ENCODE measurements around the gene KCNMA1. TPM values are rescaled to one million over a fixed set of nuclear protein-coding genes. Genes with fewer than 3 reads are reported as not detected.

KCNMA1 gene
- total RNA-seq, 1 experiment from 2014 or later: 0.70 TPM

- ChIA-PET CTCF (interaction anchor here (1.0 kb wide), 1 partner anchor 33 kb away, joined by 4 read pairs; no protein-coding TSS in a partner anchor), POLR2A (ENCODE audit: unreplicated experiment) (interaction anchor here (0.9 kb wide), 1 partner anchor 9 kb away, joined by 11 read pairs; no protein-coding TSS in a partner anchor)
- no peak overlapping the region for H2AFZ ChIP-seq
- 0 out of 2 replicates have a peak, but pooled peaks cover 8% of the 10 kb centered on the region for H3K4me1 ChIP-seq (replicated peaks; ENCODE audit: insufficient read depth)
- H3K27me3 ChIP-seq (ENCODE audit: insufficient read depth, low read depth): no peaks in the 10 kb centered on the region
- H3K79me2 ChIP-seq (ENCODE audit: low read depth): no peaks in the 10 kb centered on the region
- no peak overlapping the region for H3K27ac ChIP-seq
- no peaks in the 10 kb centered on the region for H3K9me2 ChIP-seq (ENCODE audit: insufficient read depth)
- no peaks in the 10 kb centered on the region for H3K9me3 ChIP-seq (ENCODE audit: insufficient read depth, low read depth)
- no peak for DNase-seq
- no peak overlapping the region for H3K4me3 ChIP-seq
- TF ChIP-seq EZH2 (IDR thresholded peaks at IDR 0.05; ENCODE audit: low read depth) (no peak), CTCF (conservative IDR thresholded peaks at IDR 0.05) (no peak)
- H3F3A ChIP-seq (ENCODE audit: insufficient read depth, low read depth): no peaks in the 10 kb centered on the region
- H4K20me1 ChIP-seq (ENCODE audit: insufficient read depth): no peaks in the 10 kb centered on the region
- BruUV-seq (replicated peaks): no TSS peak
- no peak overlapping the region for H3K4me2 ChIP-seq
- intact Hi-C loops (cut with micrococcal nuclease; ENCODE audit: unreplicated experiment): no loop called here
- no peaks in the 10 kb centered on the region for H3K36me3 ChIP-seq (ENCODE audit: low read depth)
These were observed 151.8 kb downstream of the KCNMA1 start for GRCh38 chr10:77485847-77486246.

- DNase-seq: no peak
- H3F3A ChIP-seq (ENCODE audit: insufficient read depth, low read depth): peaks cover 18% of the 10 kb centered on the region; the same call in 1 of the 2 replicates
- TF ChIP-seq EZH2 (IDR thresholded peaks at IDR 0.05; ENCODE audit: low read depth): no peak
- TF ChIP-seq CTCF (conservative IDR thresholded peaks at IDR 0.05): no peak
- intact Hi-C loops (cut with micrococcal nuclease; ENCODE audit: unreplicated experiment): no loop called here
- H3K27ac ChIP-seq: no peak overlapping the region
- H3K9me2 ChIP-seq (ENCODE audit: insufficient read depth): no peaks in the 10 kb centered on the region
- no peak overlapping the region for H3K4me2 ChIP-seq
- H4K20me1 ChIP-seq (ENCODE audit: insufficient read depth): no peaks in the 10 kb centered on the region
- H3K4me3 ChIP-seq: no peak overlapping the region
- CTCF ChIA-PET: interaction anchor here (0.7 kb wide), 1 partner anchor 62 kb away, joined by 3 read pairs; no protein-coding TSS in a partner anchor
- no peaks in the 10 kb centered on the region for H3K9me3 ChIP-seq (ENCODE audit: insufficient read depth, low read depth)
- H3K4me1 ChIP-seq (replicated peaks; ENCODE audit: insufficient read depth): peaks cover 21% of the 10 kb centered on the region
- no peaks in the 10 kb centered on the region for H3K36me3 ChIP-seq (ENCODE audit: low read depth)
- POLR2A ChIA-PET (ENCODE audit: unreplicated experiment): no interaction called here
- no TSS peak for BruUV-seq (replicated peaks)
- H3K27me3 ChIP-seq (ENCODE audit: insufficient read depth, low read depth): no peaks in the 10 kb centered on the region
- no peaks in the 10 kb centered on the region for H3K79me2 ChIP-seq (ENCODE audit: low read depth)
- H2AFZ ChIP-seq: no peak overlapping the region
These were observed 155.5 kb downstream of the KCNMA1 start for GRCh38 chr10:77482072-77482471.

- no peak overlapping the region for H3K4me3 ChIP-seq
- peaks cover 15% of the 10 kb centered on the region for H3K4me1 ChIP-seq (replicated peaks; ENCODE audit: insufficient read depth)
- BruUV-seq (replicated peaks): no TSS peak
- H3K9me3 ChIP-seq (ENCODE audit: insufficient read depth, low read depth): no peaks in the 10 kb centered on the region
- no peaks in the 10 kb centered on the region for H3K9me2 ChIP-seq (ENCODE audit: insufficient read depth)
- CTCF ChIA-PET: no interaction called here
- intact Hi-C loops (cut with micrococcal nuclease; ENCODE audit: unreplicated experiment): loop anchor here (5.0 kb wide), 1 partner anchor 87 kb away; no protein-coding TSS in a partner anchor
- no peak overlapping the region for H3K27ac ChIP-seq
- TF ChIP-seq EZH2 (IDR thresholded peaks at IDR 0.05; ENCODE audit: low read depth) (no peak), CTCF (conservative IDR thresholded peaks at IDR 0.05) (no peak)
- no peaks in the 10 kb centered on the region for H4K20me1 ChIP-seq (ENCODE audit: insufficient read depth)
- H2AFZ ChIP-seq: no peak overlapping the region
- H3K27me3 ChIP-seq (ENCODE audit: insufficient read depth, low read depth): no peaks in the 10 kb centered on the region
- DNase-seq: peak in 1 of 2 experiments; percentile 18
- H3K4me2 ChIP-seq: 0 out of 2 replicates have a peak overlapping the region, but pooled peaks have one; percentile 17
- POLR2A ChIA-PET (ENCODE audit: unreplicated experiment): no interaction called here
- H3K36me3 ChIP-seq (ENCODE audit: low read depth): no peaks in the 10 kb centered on the region
- peaks cover 18% of the 10 kb centered on the region; the same call in 1 of the 2 replicates for H3F3A ChIP-seq (ENCODE audit: insufficient read depth, low read depth)
- no peaks in the 10 kb centered on the region for H3K79me2 ChIP-seq (ENCODE audit: low read depth)
These were observed 158.0 kb downstream of the KCNMA1 start for GRCh38 chr10:77479586-77479985.

All from PC-9 (cell line).